ENCODE results near the gene NCOA1.

Gene NCOA1

DNA sequence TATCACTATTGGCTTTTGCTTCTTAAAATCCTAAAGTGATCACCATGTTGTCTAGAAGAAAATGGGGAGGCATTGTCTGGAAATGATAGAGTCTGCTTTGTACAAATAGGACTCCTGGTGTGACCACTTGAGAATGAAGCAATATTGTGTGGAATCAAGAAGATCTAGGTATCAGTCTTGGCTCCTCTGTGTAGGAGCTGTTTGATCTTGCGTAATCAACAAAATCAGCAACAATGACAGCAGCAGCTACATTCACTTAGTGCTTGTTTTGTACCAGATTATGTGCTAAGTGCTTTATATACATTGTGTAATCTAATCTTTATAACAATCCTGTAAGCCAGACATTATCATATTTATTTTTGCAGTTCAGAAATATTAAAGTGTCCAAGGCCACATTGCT lies 17.8 kb downstream of the NCOA1 start:
- no peaks in the 10 kb centered on the region for H3K4me1 ChIP-seq (ENCODE audit: insufficient read depth, low read length)
- no peak overlapping the region for H3K9ac ChIP-seq (ENCODE audit: low read depth, low read length)
- H3K9me3 ChIP-seq (ENCODE audit: control insufficient read depth, insufficient read depth, low read length): no peaks in the 10 kb centered on the region
- H3K36me3 ChIP-seq (ENCODE audit: insufficient read depth, low read length): no peaks in the 10 kb centered on the region

DNA sequence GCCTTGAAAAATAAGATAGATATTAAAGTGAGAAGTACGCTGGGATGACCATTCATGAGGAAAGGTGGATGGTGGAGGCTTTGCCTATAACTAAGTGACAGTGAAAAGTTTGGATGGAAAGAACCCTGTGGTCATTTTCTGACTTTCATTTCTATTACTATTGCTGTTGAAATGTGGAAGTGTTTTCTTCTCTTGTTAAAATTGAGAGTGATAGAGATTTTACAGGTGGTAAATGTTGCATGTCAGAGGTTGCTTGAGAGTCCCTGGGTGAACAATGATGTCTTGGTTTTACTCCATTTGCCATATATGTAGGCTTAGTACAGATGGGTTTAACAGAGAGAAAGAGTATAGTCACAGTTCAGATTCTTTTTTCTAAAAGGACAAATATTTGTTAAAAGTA lies 18.4 kb downstream of the NCOA1 start:
- H3K4me1 ChIP-seq (ENCODE audit: insufficient read depth, low read length): no peaks in the 10 kb centered on the region
- no peaks in the 10 kb centered on the region for H3K9me3 ChIP-seq (ENCODE audit: control insufficient read depth, insufficient read depth, low read length)
- no peaks in the 10 kb centered on the region for H3K36me3 ChIP-seq (ENCODE audit: insufficient read depth, low read length)
- H3K9ac ChIP-seq (ENCODE audit: low read depth, low read length): no peak overlapping the region

DNA sequence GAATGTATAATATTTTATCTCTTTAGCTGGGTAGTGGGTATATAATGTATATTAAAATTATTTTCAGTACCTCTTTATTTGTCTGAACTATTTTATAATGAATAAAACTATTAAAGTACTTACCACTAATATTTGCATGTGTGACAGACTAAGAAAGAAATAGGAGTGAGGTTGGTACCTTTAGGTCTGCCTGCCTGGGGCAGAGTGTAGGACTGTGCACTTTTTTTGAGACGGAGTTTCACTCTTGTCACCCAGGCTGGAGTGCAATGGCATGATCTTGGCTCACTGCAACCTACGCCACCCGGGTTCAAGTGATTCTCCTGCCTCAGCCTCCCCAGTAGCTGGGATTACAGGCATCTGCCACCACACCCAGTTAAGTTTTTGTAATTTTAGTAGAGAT lies 18.8 kb downstream of the NCOA1 start:
- H3K9me3 ChIP-seq (ENCODE audit: control insufficient read depth, insufficient read depth, low read length): no peaks in the 10 kb centered on the region
- no peak overlapping the region for H3K9ac ChIP-seq (ENCODE audit: low read depth, low read length)
- no peaks in the 10 kb centered on the region for H3K4me1 ChIP-seq (ENCODE audit: insufficient read depth, low read length)
- H3K36me3 ChIP-seq (ENCODE audit: insufficient read depth, low read length): no peaks in the 10 kb centered on the region

DNA sequence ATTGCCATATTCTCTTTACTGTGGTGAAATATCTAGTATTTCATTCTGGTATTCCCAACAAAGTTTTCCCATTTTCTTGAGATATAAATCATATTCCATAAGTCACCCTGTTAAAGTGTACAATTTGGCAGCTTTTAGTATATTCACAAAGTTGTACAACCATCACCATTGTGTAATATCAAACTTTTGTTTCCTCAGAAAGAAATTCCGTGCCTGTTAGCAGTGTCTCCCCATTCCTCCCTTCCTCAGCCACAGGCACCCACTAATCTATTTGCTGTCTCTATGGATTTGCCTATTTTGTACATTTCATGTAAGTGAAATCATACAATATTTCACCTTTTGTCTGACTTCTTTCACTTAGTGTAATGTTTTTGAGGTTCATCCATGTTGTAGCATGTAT lies 19.7 kb downstream of the NCOA1 start:
- Histone ChIP-seq H3K9me3 (ENCODE audit: control insufficient read depth, insufficient read depth, low read length) (no peaks in the 10 kb centered on the region), H3K9ac (ENCODE audit: low read depth, low read length) (no peak overlapping the region), H3K36me3 (ENCODE audit: insufficient read depth, low read length) (no peaks in the 10 kb centered on the region), H3K4me1 (ENCODE audit: insufficient read depth, low read length) (no peaks in the 10 kb centered on the region)

DNA sequence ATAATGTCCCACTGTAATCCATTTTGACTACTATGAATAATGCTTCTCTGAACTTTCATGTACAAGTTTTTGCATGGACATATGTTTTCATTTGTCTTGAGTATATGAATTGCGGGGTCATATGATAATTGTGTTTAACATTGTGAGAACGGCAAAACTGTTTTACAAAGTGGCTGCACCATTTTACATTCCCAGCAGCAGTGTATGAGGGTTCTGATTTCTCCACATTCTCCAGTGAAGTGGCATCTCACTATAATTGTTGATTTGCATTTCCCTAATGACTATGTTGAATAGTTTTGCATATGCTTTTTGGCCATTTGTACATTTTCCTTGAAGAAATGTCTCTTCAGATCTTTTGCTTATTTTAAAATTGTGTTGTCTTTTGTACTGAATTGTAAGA lies 20.1 kb downstream of the NCOA1 start:
- H3K9me3 ChIP-seq (ENCODE audit: control insufficient read depth, insufficient read depth, low read length): no peaks in the 10 kb centered on the region

DNA sequence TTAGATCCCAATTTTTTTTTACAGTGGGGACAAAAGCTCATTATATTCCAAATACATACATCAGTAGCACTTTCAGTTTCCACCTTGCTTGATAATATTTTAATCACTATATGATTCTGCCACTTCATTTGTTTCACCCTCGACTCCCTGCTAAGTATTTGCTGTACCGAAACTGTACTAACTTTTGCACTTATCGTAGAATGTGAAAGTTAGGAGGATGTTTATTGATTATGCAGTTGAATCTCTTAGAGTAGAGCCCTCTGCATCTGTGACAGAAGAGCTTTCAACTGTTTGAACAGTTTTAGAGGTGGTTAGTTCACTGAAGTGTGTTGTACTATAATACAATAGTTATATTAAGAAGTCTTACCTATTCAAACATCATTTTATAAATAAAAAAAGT lies 20.8 kb downstream of the NCOA1 start:
- no peak overlapping the region for H3K9ac ChIP-seq (ENCODE audit: low read depth, low read length)
- no peaks in the 10 kb centered on the region for H3K4me1 ChIP-seq (ENCODE audit: insufficient read depth, low read length)
- H3K9me3 ChIP-seq (ENCODE audit: control insufficient read depth, insufficient read depth, low read length): no peaks in the 10 kb centered on the region
- H3K36me3 ChIP-seq (ENCODE audit: insufficient read depth, low read length): no peaks in the 10 kb centered on the region

More for the DNA sequence above, 20.1 kb downstream of the NCOA1 start:
- no peak overlapping the region for H3K9ac ChIP-seq (ENCODE audit: low read depth, low read length)
- no peaks in the 10 kb centered on the region for H3K4me1 ChIP-seq (ENCODE audit: insufficient read depth, low read length)
- no peaks in the 10 kb centered on the region for H3K36me3 ChIP-seq (ENCODE audit: insufficient read depth, low read length)

DNA sequence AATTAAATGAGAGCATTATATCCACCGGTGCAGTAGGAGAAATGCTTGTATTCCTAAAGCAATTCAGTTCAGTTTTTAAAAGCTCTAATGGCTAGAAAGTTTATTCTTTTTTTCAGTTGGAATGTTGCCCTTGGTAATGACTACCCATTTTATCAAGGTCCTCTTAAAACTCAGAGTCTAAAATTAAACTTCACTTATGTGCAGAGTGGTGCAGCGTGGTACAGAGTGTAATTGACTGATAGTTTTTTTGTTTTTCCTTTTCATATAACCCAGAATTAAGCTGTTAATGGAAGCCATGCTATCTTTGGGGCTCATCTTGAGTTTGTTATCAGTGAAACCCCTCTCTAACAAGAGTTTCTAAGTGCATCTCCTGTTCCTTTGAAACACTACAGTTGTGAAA lies 21.4 kb downstream of the NCOA1 start:
- H3K36me3 ChIP-seq (ENCODE audit: insufficient read depth, low read length): no peaks in the 10 kb centered on the region
- H3K9me3 ChIP-seq (ENCODE audit: control insufficient read depth, insufficient read depth, low read length): no peaks in the 10 kb centered on the region
- no peaks in the 10 kb centered on the region for H3K4me1 ChIP-seq (ENCODE audit: insufficient read depth, low read length)
- H3K9ac ChIP-seq (ENCODE audit: low read depth, low read length): no peak overlapping the region

DNA sequence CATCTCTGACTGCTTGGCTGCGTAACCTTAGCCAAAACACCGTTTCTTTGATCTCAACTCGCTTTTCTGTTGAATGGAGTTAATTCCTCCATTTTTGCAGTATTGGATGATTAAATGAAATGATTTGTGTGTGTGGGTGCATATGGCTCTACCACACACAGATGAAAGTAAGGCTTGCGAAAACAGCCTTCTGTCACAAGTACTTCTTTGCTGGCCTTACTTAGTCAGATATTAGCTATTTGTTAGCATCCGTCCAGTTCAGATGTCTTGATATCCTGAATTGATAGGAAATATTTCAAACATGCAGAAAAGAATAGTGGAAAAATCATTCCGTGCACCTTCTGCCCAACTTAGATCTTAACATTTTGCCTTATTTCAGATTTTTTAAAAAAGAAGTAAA lies 21.8 kb downstream of the NCOA1 start:
- Histone ChIP-seq H3K9ac (ENCODE audit: low read depth, low read length) (no peak overlapping the region), H3K4me1 (ENCODE audit: insufficient read depth, low read length) (no peaks in the 10 kb centered on the region), H3K36me3 (ENCODE audit: insufficient read depth, low read length) (no peaks in the 10 kb centered on the region), H3K9me3 (ENCODE audit: control insufficient read depth, insufficient read depth, low read length) (no peaks in the 10 kb centered on the region)

DNA sequence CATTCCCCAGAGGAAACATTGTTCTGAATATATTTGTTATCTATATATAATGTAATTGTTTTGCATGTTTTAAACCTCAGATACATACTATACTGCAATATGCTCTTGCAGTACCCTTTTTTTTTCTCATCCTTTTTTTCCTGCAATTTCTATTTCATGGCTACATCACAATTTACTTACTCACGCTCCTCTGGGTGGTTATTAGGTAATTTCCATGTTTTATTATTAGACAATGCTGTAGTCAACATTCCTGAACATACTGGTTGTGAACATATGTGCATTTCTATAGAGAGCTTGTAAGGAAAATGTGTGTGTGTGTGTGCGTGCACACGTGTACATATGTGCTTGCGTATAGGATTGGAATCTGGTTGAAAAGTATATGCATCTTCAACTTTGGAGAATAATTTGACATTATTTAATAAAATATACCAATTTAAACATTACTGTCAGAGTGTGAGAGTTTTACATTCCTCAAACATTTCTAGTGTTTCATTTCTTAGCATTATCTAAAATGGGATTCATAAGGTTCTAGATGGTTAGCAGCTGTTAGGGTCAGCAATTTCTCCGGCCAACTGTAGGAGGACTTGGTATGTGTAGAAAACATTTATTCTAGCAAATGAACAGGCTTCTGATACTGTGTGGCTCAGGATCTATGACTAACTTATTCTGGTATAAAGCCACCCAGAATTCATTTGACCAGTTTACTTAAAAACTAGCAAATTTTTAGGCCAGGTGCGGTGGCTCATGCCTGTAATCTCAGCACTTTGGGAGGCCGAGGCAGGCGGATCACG lies 22.4 kb downstream of the NCOA1 start:
- no peak overlapping the region for H3K9ac ChIP-seq (ENCODE audit: low read depth, low read length)
- H3K4me1 ChIP-seq (ENCODE audit: insufficient read depth, low read length): no peaks in the 10 kb centered on the region
- H3K36me3 ChIP-seq (ENCODE audit: insufficient read depth, low read length): no peaks in the 10 kb centered on the region
- no peaks in the 10 kb centered on the region for H3K9me3 ChIP-seq (ENCODE audit: control insufficient read depth, insufficient read depth, low read length)

DNA sequence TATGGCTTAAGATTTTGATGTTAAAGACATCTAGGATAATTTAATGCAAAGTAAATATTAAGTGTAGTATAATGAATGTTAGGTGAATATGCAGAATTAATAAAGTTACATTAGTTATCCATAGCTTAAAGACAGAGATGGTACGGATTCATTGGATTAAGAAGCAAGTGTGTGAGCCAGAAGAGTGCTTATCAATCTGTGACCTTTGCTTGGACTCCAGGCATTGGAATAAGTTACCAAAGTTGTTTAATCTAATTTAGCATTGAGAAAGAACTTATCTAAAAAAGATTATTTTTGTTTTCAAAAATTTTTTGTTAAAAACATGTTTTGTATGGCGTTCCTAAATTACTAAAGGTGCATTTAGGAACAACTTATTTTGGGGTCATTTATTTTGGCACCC lies 23.8 kb downstream of the NCOA1 start:
- H3K36me3 ChIP-seq (ENCODE audit: insufficient read depth, low read length): no peaks in the 10 kb centered on the region
- no peak overlapping the region for H3K9ac ChIP-seq (ENCODE audit: low read depth, low read length)
- H3K9me3 ChIP-seq (ENCODE audit: control insufficient read depth, insufficient read depth, low read length): no peaks in the 10 kb centered on the region
- no peaks in the 10 kb centered on the region for H3K4me1 ChIP-seq (ENCODE audit: insufficient read depth, low read length)

DNA sequence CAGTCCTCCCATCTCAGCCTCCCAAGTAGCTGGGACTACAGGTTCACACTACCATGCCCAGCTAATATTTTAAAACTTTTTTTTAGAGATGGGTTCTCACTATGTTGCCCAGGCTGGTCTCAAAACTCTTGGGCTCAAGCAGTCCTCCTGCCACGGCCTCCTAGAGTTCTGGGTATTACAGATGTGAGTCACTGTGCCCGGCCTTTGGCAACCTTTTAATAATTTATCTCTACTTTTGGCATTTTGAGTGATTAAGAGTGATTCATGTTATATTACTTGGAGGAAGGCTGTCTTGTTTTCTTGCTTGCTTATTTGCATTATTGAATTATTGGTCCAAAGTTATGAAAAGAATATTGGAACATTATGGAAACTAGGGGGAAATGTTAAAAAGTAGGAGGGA lies 24.3 kb downstream of the NCOA1 start:
- Histone ChIP-seq H3K4me1 (ENCODE audit: insufficient read depth, low read length) (no peaks in the 10 kb centered on the region), H3K9ac (ENCODE audit: low read depth, low read length) (no peak overlapping the region), H3K36me3 (ENCODE audit: insufficient read depth, low read length) (no peaks in the 10 kb centered on the region), H3K9me3 (ENCODE audit: control insufficient read depth, insufficient read depth, low read length) (no peaks in the 10 kb centered on the region)

DNA sequence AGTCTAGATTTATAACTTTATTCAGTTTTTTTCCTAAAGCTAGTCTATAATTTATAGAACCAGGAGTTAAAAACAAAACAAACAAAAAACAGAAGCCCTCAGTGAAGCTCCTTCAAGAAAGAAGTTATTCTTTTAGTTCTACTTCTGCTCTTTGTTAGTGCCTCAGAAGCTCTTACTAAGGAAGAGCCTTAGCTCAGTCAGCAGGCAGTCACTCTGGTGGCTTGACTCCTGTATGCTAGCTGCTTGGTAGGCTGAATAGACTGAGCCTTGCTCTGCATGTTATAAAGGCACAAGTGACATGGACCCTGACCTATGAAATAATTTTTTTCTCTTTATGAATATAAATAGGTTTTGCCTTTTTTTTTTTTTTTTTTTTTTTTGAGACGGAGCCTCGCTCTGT lies 24.8 kb downstream of the NCOA1 start:
- Histone ChIP-seq H3K4me1 (ENCODE audit: insufficient read depth, low read length) (no peaks in the 10 kb centered on the region), H3K36me3 (ENCODE audit: insufficient read depth, low read length) (no peaks in the 10 kb centered on the region), H3K9ac (ENCODE audit: low read depth, low read length) (no peak overlapping the region), H3K9me3 (ENCODE audit: control insufficient read depth, insufficient read depth, low read length) (no peaks in the 10 kb centered on the region)

DNA sequence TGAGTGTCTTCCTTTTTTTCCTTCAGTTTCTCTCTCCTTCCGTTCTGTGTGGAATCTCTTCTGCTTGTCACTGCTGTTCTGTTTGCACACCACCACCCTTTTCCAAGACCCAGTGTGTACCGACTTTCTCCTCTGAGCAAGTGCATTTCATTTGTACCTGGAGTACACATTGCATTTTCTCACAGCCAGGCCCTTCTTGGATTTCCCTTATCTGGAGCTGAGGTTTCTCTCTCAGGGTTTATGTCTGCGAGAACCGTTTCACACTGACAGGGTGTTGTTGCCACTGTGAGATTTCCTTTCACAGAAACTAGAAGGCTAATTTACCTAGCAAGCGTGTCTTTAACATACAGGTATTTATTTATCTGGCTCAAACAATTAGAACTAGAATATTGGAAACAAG lies 26.2 kb downstream of the NCOA1 start:
- no peak overlapping the region for H3K9ac ChIP-seq (ENCODE audit: low read depth, low read length)
- no peaks in the 10 kb centered on the region for H3K36me3 ChIP-seq (ENCODE audit: insufficient read depth, low read length)
- no peaks in the 10 kb centered on the region for H3K9me3 ChIP-seq (ENCODE audit: control insufficient read depth, insufficient read depth, low read length)
- no peaks in the 10 kb centered on the region for H3K4me1 ChIP-seq (ENCODE audit: insufficient read depth, low read length)

DNA sequence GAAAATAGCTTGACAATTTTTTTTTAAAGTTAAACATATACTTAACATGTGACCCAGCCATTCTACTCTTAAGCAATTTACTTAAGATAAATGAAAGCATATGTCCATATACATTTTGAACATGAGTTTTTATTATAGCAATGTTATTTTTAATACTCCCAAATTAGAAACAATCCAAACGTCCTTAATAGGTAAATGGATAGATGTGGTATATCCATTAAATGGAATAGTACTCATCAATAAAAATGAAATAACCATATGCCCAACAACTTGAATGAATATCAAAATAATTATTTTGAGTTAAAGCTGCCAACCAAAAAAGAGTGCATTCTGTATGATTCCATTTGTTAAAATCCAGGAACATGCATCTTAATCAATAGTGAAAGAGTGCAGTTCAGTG lies 29.1 kb downstream of the NCOA1 start:
- Histone ChIP-seq H3K4me1 (ENCODE audit: insufficient read depth, low read length) (no peaks in the 10 kb centered on the region), H3K36me3 (ENCODE audit: insufficient read depth, low read length) (no peaks in the 10 kb centered on the region), H3K9ac (ENCODE audit: low read depth, low read length) (no peak overlapping the region), H3K9me3 (ENCODE audit: control insufficient read depth, insufficient read depth, low read length) (no peaks in the 10 kb centered on the region)

DNA sequence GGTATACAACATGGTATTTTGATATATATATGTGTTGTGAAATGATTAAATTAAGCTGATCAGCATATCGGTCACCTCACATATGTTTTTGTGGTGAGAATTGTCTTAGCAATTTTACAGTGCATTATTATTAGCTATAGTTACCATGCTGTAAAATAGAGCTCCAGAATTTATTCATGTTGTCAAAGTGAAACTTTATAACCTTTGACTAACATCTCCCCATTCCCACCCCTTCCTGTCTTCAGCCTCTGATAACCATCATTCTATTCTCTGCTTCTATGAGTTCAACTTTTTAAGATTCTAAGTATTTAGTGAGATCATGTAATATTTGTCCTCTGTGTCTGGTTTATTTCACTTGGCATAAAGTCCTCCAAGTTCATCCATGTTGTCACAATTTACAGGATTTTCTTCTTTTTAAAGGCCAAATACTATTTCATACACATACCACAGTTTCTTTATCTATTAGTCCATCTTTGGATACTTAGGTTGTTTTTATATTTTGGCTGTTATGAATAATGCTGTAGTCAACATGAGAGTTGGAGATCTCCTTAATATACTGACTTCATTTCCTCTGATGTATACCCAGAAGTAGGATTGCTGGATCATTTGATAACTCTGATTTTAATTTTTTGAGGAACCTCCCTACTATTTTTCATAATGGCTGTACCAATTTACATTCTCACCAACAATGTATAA lies 30.3 kb downstream of the NCOA1 start:
- no peaks in the 10 kb centered on the region for H3K4me1 ChIP-seq (ENCODE audit: insufficient read depth, low read length)
- no peaks in the 10 kb centered on the region for H3K36me3 ChIP-seq (ENCODE audit: insufficient read depth, low read length)
- H3K9ac ChIP-seq (ENCODE audit: low read depth, low read length): no peak overlapping the region
- no peaks in the 10 kb centered on the region for H3K9me3 ChIP-seq (ENCODE audit: control insufficient read depth, insufficient read depth, low read length)

All from ES-I3 (cell line).